HepG2 (cell line): Measurements from ENCODE around the gene UBE2Q1. TPM values are rescaled to one million over a fixed set of nuclear protein-coding genes. Genes with fewer than 3 reads are reported as not detected.

Experiments
- ARNTL ChIP-seq: sonication (generic); formaldehyde crosslinking; IDR thresholded peaks from 2 replicates; pipeline ENCODE4 v1.4.0; 2020; ENCODE audit warnings: mild to moderate bottlenecking, missing genetic modification reagents
- CBX5 ChIP-seq: sonication (generic); formaldehyde crosslinking; IDR thresholded peaks from 2 replicates; pipeline ENCODE4 v1.4.0; 2020; ENCODE audit warnings: missing genetic modification reagents, borderline replicate concordance
- CREB1 ChIP-seq, 2 experiments: fragments of 450-650 bp in 1 of 2; IDR thresholded peaks; 2 replicates each; pipeline ENCODE4 v1.6.1; 2016 to 2017; ENCODE audit warnings: control low read depth in 1 of 2, mild to moderate bottlenecking in 1 of 2, missing compliant biosample characterization in 1 of 2, missing genetic modification characterization in 1 of 2
- ESRRA ChIP-seq: sonication (generic); formaldehyde crosslinking; IDR thresholded peaks from 2 replicates; pipeline ENCODE4 v1.5.1; 2020; ENCODE audit warnings: mild to moderate bottlenecking, low read depth, missing genetic modification reagents
- FOXA3 ChIP-seq: IDR thresholded peaks from 2 replicates; pipeline ENCODE4 v1.6.1; 2016; ENCODE audit warnings: missing genetic modification reagents, missing compliant biosample characterization
- FOXJ3 ChIP-seq: sonication (generic); formaldehyde crosslinking; IDR thresholded peaks from 2 replicates; pipeline ENCODE4 v1.4.0; 2020; ENCODE audit warnings: missing genetic modification reagents, mild to moderate bottlenecking, borderline replicate concordance
- GATAD1 ChIP-seq: IDR thresholded peaks from 2 replicates; pipeline ENCODE4 v1.6.1; 2016; ENCODE audit warnings: missing genetic modification reagents, missing compliant biosample characterization
- HNRNPH1 ChIP-seq: fragments of 200-400 bp; formaldehyde crosslinking; optimal IDR thresholded peaks from 2 replicates; pipeline ENCODE3; 2017; ENCODE audit warnings: mild to moderate bottlenecking, low read depth, low read length
- HOXD1 ChIP-seq: sonication (generic); formaldehyde crosslinking; IDR thresholded peaks from 2 replicates; pipeline ENCODE4 v1.5.0; 2020; ENCODE audit warnings: missing genetic modification reagents
- KAT7 ChIP-seq: IDR thresholded peaks from 2 replicates; pipeline ENCODE4 v1.6.1; 2018; ENCODE audit warnings: borderline replicate concordance, missing compliant biosample characterization
- MAF1 ChIP-seq: sonication (generic); formaldehyde crosslinking; IDR thresholded peaks from 2 replicates; pipeline ENCODE4 v1.5.0; 2020; ENCODE audit warnings: missing genetic modification reagents, borderline replicate concordance
- MED8 ChIP-seq: sonication (generic); formaldehyde crosslinking; IDR thresholded peaks from 2 replicates; pipeline ENCODE4 v1.8.1; 2023; ENCODE audit warnings: mild to moderate bottlenecking, missing genetic modification reagents; ENCODE audit not compliant: insufficient replicate concordance
- MIXL1 ChIP-seq: IDR thresholded peaks from 2 replicates; pipeline ENCODE4 v1.6.1; 2016
- MTA1 ChIP-seq: sonication (generic); formaldehyde crosslinking; IDR thresholded peaks from 2 replicates; pipeline ENCODE4 v1.4.0; 2020; ENCODE audit warnings: missing genetic modification reagents, mild to moderate bottlenecking, borderline replicate concordance
- MXI1 ChIP-seq: IDR thresholded peaks from 3 replicates; pipeline ENCODE4 v1.6.1; 2012; ENCODE audit warnings: low read depth, low read length, inconsistent platforms, borderline replicate concordance
- MYNN ChIP-seq: sonication (generic); formaldehyde crosslinking; IDR thresholded peaks from 2 replicates; pipeline ENCODE4 v1.4.0; 2020; ENCODE audit warnings: mild to moderate bottlenecking, low read depth, missing genetic modification reagents
- NCOA2 ChIP-seq: sonication (generic); formaldehyde crosslinking; IDR thresholded peaks from 2 replicates; pipeline ENCODE4 v1.8.0; 2022; ENCODE audit warnings: inconsistent platforms
- ZKSCAN5 ChIP-seq: sonication (generic); formaldehyde crosslinking; IDR thresholded peaks from 2 replicates; pipeline ENCODE4 v1.5.1; 2020; ENCODE audit warnings: mild to moderate bottlenecking, missing genetic modification reagents
- ZNF10 ChIP-seq: sonication (generic); formaldehyde crosslinking; IDR thresholded peaks from 2 replicates; pipeline ENCODE4 v1.4.0; 2020; ENCODE audit warnings: mild to moderate bottlenecking, low read depth, missing genetic modification reagents, borderline replicate concordance
- ZNF260 ChIP-seq: sonication (generic); formaldehyde crosslinking; IDR thresholded peaks from 2 replicates; pipeline ENCODE4 v1.4.0; 2020; ENCODE audit warnings: missing genetic modification reagents, low read depth, mild to moderate bottlenecking, borderline replicate concordance
- ZNF546 ChIP-seq: sonication (generic); formaldehyde crosslinking; conservative IDR thresholded peaks from 2 replicates; pipeline ENCODE4 v1.8.1; 2023; ENCODE audit warnings: mild to moderate bottlenecking, missing genetic modification reagents
- ZNF747 ChIP-seq: sonication (generic); formaldehyde crosslinking; IDR thresholded peaks from 2 replicates; pipeline ENCODE4 v1.8.1; 2023; ENCODE audit warnings: missing genetic modification reagents, mild to moderate bottlenecking, borderline replicate concordance
- ZNF777 ChIP-seq: sonication (generic); formaldehyde crosslinking; IDR thresholded peaks from 2 replicates; pipeline ENCODE4 v1.4.0; 2020; ENCODE audit warnings: missing genetic modification reagents
- polyA plus RNA-seq, 8 experiments: library from polyadenylated mRNA; depleted of rRNA in 3 of 8; stranded (reverse) in 7 of 8; unstranded in 1 of 8; fragments of >200 nt; fragmentation: Illumina TruSeq in 4 of 8; extraction: Trizol in 4 of 8; gene quantifications; 2 replicates each; pipeline versions ENCODE4 v1.2.1 to v1.2.3, GENCODE V29; 2011 to 2016; ENCODE audit warnings: low read depth in 4 of 8, missing spikeins in 1 of 8, mixed read lengths in 1 of 8; ENCODE audit not compliant: insufficient read depth in 1 of 8
- total RNA-seq, 5 experiments: library from RNA; depleted of rRNA; stranded (reverse); fragments of >200 nt; fragmentation: Illumina TruSeq; extraction: Trizol; gene quantifications; 2 replicates each; pipeline ENCODE4 v1.2.3, GENCODE V29; 2016; ENCODE audit warnings: low read depth in 1 of 5
- TF ChIP-seq, protein P1 (sequence below): sonication (generic); formaldehyde crosslinking; IDR thresholded peaks from 2 replicates; pipeline ENCODE4 v1.8.1; 2023; ENCODE audit warnings: missing genetic modification reagents, inconsistent platforms, borderline replicate concordance
- TF ChIP-seq, protein P2 (sequence below): sonication (generic); formaldehyde crosslinking; IDR thresholded peaks from 2 replicates; pipeline ENCODE4 v1.4.0; 2020; ENCODE audit warnings: mild to moderate bottlenecking, missing genetic modification reagents
- TF ChIP-seq, protein P3 (sequence below), 2 experiments: sonication (generic) in 1 of 2; formaldehyde crosslinking in 1 of 2; IDR thresholded peaks; 2 replicates each; pipeline versions ENCODE4 v1.4.0 to v1.6.1; 2018 to 2020; ENCODE audit warnings: missing genetic modification reagents in 2 of 2, borderline replicate concordance in 1 of 2, low read depth in 1 of 2, mild to moderate bottlenecking in 1 of 2, missing biosample characterization in 1 of 2

UBE2Q1 gene
- total and polyA plus RNA-seq, 2 of the 13 experiments (the other 11 are each of a cell fraction or from before 2014, with no cell fraction given), result 11.7 to 41.7 TPM

DNA sequence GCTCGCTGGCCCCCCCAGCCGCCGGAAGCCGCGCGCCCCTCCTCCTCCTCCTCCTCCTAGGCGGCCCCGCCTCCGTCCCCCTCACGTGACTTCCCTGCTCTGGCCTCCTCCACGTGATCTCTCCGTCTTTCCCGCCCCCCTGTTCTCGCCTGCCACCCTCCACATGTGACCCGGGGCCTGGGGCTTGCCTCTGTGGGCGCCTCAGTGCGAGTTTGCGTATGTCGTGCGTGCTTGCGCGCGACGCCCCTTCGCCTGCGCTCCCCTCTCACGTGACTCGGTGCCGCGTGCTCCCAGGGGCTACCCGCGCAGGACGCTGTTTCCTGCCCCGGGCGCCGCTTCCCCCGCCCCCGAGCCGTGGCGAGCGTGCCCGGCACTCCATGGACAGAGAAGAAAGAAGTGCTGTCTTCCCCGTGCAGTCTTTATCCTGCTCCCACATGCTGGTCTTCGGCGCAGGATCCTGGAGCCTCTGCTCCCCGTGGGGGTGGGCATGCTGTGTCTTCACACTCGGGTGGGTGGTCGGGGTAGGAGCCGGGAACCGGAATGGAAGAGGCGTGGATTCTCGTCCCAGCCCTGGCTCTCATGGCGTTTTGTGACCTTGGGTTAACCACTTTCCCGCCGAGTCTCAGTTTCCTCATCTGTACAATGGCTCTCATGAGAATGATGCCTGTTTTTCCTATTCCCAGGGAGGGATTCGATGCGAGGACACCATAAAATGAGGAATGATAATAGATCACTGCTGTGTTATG is 431 bp upstream of the UBE2Q1 start (continued):
- TF ChIP-seq, protein P1, sequence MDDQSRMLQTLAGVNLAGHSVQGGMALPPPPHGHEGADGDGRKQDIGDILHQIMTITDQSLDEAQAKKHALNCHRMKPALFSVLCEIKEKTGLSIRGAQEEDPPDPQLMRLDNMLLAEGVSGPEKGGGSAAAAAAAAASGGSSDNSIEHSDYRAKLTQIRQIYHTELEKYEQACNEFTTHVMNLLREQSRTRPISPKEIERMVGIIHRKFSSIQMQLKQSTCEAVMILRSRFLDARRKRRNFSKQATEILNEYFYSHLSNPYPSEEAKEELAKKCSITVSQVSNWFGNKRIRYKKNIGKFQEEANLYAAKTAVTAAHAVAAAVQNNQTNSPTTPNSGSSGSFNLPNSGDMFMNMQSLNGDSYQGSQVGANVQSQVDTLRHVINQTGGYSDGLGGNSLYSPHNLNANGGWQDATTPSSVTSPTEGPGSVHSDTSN (CRISPR knock-in tag), result peak; percentile 71; the same call in 1 of the 2 replicates
- peak; percentile 73 for TF ChIP-seq ZNF777 (CRISPR knock-in tag)
- no peak for TF ChIP-seq ZNF260
- TF ChIP-seq CREB1 (IDR thresholded peaks at IDR 0.05), result peak; percentile 84
- peak; percentile 85 for TF ChIP-seq CREB1 (CRISPR knock-in tag; IDR thresholded peaks at IDR 0.05)
- TF ChIP-seq FOXJ3 (CRISPR knock-in tag), result no peak
- TF ChIP-seq, protein P2, sequence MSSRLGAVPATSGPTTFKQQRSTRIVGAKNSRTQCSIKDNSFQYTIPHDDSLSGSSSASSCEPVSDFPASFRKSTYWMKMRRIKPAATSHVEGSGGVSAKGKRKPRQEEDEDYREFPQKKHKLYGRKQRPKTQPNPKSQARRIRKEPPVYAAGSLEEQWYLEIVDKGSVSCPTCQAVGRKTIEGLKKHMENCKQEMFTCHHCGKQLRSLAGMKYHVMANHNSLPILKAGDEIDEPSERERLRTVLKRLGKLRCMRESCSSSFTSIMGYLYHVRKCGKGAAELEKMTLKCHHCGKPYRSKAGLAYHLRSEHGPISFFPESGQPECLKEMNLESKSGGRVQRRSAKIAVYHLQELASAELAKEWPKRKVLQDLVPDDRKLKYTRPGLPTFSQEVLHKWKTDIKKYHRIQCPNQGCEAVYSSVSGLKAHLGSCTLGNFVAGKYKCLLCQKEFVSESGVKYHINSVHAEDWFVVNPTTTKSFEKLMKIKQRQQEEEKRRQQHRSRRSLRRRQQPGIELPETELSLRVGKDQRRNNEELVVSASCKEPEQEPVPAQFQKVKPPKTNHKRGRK (CRISPR knock-in tag), result peak; percentile 52; the same call in 1 of the 2 replicates
- peak; percentile 50; the same call in 1 of the 2 replicates for TF ChIP-seq NCOA2 (CRISPR knock-in tag)
- TF ChIP-seq ESRRA (CRISPR knock-in tag), result peak; percentile 88; the same call in 1 of the 2 replicates
- TF ChIP-seq FOXA3, result peak; percentile 51; the same call in 1 of the 2 replicates
- TF ChIP-seq MAF1 (CRISPR knock-in tag), result no peak
- TF ChIP-seq MED8 (CRISPR knock-in tag), result peak; percentile 90
- no peak for TF ChIP-seq KAT7 (CRISPR knock-in tag)
- TF ChIP-seq ZNF747 (CRISPR knock-in tag), result peak; percentile 100
- peak; percentile 92; the same call in 1 of the 3 replicates for TF ChIP-seq MXI1
- TF ChIP-seq MYNN (CRISPR knock-in tag), result no peak
- TF ChIP-seq, protein P3, sequence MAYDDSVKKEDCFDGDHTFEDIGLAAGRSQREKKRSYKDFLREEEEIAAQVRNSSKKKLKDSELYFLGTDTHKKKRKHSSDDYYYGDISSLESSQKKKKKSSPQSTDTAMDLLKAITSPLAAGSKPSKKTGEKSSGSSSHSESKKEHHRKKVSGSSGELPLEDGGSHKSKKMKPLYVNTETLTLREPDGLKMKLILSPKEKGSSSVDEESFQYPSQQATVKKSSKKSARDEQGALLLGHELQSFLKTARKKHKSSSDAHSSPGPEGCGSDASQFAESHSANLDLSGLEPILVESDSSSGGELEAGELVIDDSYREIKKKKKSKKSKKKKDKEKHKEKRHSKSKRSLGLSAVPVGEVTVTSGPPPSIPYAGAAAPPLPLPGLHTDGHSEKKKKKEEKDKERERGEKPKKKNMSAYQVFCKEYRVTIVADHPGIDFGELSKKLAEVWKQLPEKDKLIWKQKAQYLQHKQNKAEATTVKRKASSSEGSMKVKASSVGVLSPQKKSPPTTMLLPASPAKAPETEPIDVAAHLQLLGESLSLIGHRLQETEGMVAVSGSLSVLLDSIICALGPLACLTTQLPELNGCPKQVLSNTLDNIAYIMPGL (CRISPR knock-in tag; IDR thresholded peaks at IDR 0.05; ENCODE audit: borderline replicate concordance in 1 of 2, low read depth in 1 of 2), result peak; percentile 73 to 87; a peak in 3 of 4 replicates
- TF ChIP-seq GATAD1, result peak; percentile 90
- peak; percentile 97 for TF ChIP-seq ZNF546 (CRISPR knock-in tag)
- TF ChIP-seq CBX5 (CRISPR knock-in tag), result peak; percentile 83
- peak; percentile 99 for TF ChIP-seq ARNTL
- TF ChIP-seq MTA1 (CRISPR knock-in tag), result peak; percentile 85
- TF ChIP-seq ZNF10 (CRISPR knock-in tag), result no peak
- TF ChIP-seq HNRNPH1, result no peak
- TF ChIP-seq ZKSCAN5 (CRISPR knock-in tag), result no peak
- peak; percentile 80 for TF ChIP-seq MIXL1
- TF ChIP-seq HOXD1 (CRISPR knock-in tag), result peak; percentile 89
